LoVo (cell line): Measurements from ENCODE around the gene KIAA0232.
"Not testable (repeated sequence)": the region's sequence is repeated elsewhere in the genome, so short reads cannot be mapped to it uniquely, and the experiment has no call there.

Source experiments
- DNase-seq: peaks from one replicate; pipeline ENCODE4 v3.0.0-alpha.2; 2016; ENCODE audit warnings: low spot score

The KIAA0232 gene

GRCh38 chr4:6754481-6755087, 27.9 kb upstream of the KIAA0232 start:
- DNase-seq, result no peak

GRCh38 chr4:6755088-6755753, 27.3 kb upstream of the KIAA0232 start:
- DNase-seq, result no peak

GRCh38 chr4:6756345-6756744, 26.2 kb upstream of the KIAA0232 start:
- not testable (repeated sequence) for DNase-seq

GRCh38 chr4:6758728-6759127, 23.8 kb upstream of the KIAA0232 start:
- DNase-seq, result no peak

- no peak for DNase-seq
These were observed 21.7 kb upstream of the KIAA0232 start for GRCh38 chr4:6760865-6761264.

DNA sequence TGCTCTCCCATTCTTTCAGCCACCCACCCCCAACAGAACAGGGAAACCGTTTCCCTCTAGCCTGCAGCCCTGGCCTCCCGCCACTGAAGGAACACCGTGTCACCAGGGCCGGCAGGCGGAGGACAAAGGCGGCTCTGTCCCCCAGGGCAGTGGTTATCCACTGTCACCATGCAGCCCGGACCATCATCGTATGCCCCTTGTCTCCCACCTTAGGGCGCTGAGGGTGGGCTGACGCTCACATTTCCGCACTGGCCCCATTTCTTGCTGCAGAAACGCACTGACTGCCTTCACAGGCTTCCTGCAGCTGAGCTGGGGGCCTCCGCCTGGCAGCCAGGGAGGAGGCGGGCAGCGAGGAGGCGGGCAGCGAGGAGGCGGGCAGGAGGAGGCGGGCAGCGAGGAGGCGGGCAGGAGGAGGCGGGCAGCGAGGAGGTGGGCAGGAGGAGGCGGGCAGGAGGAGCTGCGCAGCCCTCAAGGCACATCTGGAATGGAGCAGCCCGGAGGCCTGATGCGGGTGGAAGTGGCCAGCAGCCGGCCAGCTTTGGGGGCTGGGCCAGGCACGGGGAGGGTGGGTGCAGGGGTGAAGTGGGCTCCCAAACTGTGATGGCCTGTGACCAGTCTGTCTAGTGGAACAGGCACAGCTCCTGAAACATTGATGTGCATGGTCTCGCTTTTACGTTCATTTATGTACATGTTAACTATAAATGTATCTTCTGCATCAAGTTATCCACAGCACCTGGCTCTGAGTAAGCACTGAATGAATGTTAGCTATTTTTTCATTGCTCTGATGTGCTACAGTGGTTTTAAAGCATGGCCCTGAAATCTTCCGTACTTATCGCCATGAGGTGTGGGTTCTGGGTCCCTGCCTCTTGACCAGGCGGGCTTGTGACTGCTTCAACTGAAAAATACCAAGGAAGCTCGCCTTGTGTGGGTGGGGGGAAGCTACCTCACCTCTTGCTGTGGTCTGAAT, 20.6 kb upstream of the KIAA0232 start:
- no peak for DNase-seq

- no peak for DNase-seq
These were observed 19.1 kb upstream of the KIAA0232 start for GRCh38 chr4:6763330-6763851.

DNA sequence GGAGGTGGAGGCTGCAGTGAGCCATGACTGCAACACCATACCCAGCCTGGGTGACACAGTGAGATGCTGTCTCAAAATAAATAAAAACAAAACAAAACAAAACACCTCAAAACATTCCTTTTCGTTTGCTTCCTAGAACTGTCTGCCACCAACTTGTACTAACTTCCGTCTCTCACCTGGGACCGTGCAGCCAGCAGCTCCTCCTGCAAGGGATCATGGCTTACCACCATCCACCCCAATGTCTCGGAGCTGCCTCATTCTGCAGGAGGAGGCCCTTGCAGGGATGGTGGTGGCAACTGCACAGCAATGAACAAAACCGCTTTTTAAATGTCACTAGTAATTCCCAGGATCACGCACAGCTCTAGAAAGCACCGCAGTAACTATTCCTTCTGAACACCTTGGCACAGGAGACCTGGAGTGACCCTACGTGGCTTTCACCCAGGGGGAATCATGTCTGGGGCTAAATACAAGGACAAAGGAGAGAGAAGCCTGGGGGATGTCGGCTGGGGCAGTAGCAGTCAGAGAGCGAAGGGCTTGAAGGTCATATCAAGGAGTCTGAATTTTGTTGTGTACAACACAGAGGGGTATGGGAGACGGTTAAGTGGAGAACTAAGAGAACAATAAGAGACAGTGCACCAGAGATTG, 17.4 kb upstream of the KIAA0232 start:
- DNase-seq, result no peak

DNA sequence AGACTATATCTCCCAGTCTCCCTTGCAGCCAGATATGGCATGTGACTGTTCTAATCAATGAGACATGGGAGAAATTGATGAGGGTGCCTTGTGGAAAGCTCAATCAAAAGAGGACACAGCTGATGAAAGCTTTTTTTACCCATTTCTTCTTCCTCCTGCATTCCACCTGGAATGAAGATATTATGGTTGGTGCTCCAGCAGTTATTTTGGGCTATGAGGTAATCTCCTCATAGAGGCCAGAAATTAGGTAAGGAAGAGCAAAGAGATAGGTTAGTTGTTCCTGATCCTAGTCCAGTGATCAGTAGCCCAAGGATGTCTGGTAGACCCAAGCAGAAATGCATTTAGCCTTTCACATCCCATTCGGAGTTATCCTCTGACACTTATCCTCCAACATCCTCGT, 16.8 kb upstream of the KIAA0232 start:
- no peak for DNase-seq

DNA sequence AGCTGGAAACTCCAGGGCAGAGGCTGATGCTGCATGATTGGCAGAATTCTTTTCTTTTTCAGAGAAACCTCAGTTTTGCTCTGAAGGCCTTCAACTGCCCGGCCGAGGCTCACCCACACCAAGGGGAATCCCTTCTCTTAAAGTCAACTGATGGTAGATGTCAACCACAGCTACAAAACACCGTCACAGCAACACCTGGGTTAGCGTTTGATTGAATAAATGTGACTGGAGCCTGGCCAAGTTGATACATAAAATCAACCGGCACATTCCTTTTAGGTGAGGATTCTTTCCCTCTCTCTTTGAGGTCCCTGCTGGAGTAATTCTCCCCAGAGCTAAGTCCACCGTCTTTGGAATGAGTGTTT, 15.2 kb upstream of the KIAA0232 start:
- peak; percentile 77 for DNase-seq

DNA sequence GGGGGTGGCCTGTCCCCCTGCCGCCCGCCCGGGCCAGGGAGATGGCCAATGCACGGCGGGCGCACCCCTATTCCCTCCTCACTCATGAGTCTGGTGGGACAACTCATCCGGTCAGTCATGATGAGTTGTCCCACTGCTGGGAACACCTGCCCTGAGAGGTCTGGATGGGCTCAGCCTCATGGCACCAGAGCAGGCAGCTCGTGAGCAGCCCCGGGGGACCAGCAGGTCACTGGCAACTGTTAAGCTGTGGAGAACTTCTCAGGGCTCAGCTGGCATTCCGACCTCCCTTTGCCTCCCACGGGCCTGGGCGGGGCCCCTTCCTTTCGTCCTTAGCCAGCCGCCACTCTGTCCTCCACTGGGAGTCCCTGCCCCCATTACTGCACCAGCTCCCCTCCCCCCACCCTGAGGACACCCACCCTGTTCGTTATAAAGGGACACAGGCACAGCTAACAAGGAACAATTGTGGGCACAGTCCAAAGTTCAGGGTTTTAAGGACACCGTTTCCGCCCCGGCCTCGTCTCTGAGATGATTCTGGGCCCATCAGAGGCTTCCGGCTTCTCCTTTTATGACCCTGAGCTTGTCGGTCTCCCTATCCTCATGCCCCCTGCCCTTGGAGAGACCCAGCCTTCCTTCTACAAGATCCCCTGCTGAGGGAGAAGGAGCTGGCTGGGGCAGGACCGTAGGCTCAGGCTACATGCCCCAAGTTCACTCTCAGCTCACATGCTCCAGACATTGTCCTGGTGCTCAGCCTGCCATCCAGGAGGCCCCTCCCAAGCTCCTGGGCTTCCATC, 14.6 kb upstream of the KIAA0232 start:
- DNase-seq, result peak; percentile 79

DNA sequence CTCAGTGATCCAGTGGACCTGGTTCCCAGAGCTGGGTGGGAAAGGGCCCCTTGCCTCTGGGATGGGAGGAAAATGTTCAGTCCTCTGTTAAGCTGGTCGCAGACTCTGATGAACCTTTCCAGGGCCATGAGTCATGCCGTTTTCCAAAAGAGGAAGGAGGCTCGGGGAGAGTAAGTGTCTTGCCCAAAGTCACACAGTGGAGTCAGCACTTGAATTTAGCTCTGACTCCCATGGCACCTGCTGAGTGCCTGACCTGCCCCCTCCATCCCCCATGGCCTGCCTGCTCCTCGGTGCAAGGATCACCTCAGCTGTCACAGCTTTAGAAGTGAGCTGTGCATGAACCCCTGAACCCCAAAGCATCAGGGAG, 14.0 kb upstream of the KIAA0232 start:
- peak; percentile 50 for DNase-seq

GRCh38 chr4:6769233-6769988, 13.1 kb upstream of the KIAA0232 start:
- DNase-seq, result no peak

DNA sequence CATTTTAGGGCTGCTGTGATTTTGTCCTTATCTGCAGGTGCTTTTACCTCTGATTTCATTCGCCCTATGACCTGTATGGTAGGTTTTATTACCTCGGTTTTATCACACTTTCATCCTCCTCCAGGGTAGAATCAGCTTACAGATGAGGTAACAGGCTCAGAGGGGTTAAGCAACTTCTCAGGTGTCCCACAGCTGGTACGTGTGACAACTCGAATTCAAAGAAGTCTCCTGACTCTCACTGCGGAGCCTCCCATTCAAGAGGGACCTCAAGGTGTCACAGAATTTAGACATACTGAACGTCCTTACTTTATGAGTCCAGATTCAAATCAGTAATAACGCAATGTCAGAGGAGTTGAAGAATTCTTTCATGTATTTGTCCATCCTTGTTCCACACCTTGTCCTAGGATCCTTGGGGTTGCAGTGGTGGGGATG, 12.5 kb upstream of the KIAA0232 start:
- no peak for DNase-seq

GRCh38 chr4:6770581-6771228, 11.8 kb upstream of the KIAA0232 start:
- no peak for DNase-seq

- no peak for DNase-seq
These were observed 11.3 kb upstream of the KIAA0232 start for GRCh38 chr4:6771229-6771671.

DNA sequence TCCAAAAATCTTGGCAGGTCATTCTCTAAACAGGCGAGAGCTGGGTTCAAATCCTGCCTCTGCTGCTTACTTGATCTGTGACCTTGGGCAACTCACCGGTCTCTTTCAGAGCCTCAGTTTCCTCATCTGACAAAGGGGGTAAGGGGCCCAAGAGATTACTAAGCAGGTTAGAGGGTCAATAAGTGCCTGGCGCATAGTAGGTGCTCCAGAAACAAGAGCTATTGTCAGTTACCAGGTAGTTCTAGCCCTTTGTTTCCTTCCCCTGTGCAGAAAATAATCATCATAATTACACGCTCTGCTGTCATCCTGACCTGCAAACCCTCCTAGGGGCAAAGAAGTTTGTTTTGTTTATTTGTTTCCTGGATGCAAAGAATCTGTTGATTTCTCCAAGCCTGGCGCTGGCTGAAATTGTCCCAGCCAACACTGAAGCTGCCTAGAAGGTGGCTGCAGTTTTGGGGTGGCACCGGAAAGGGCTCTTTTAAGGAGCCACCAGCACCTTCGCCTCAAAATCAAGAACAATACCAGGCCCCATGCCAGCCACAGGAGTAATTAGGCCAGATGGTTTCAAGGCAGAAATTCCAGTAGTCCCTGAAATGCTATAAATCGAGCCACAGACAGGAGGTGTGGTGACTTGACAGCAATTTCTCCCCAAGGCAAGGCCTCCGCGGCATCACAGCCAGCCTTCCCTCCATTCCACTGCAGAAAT, 10.2 kb upstream of the KIAA0232 start:
- DNase-seq, result peak; percentile 45

- DNase-seq, result no peak
These were observed 9.4 kb upstream of the KIAA0232 start for GRCh38 chr4:6773106-6773505.
